Endothelial cell of umbilical vein (primary cell): ENCODE measurements around the gene ITM2C.

ENCODE experiments used
- POLR2A ChIP-seq: IDR thresholded peaks from 2 replicates; pipeline ENCODE4 v1.6.1; 2012; ENCODE audit warnings: low read depth, mild to moderate bottlenecking, control low read depth, low read length
- POLR2AphosphoS5 ChIP-seq: IDR thresholded peaks from 2 replicates; pipeline ENCODE4 v1.6.1; 2012; ENCODE audit warnings: low read depth, mild to moderate bottlenecking, control low read depth, low read length, moderate library complexity; ENCODE audit not compliant: insufficient read depth
- TF ChIP-seq, protein P1 (sequence below), 2 donors: IDR thresholded peaks; 1 replicate in 1 of 2; 2 replicates in 1 of 2; pipeline ENCODE4 v1.5.1; 2011; ENCODE audit warnings: low read length in 2 of 2, mild to moderate bottlenecking in 2 of 2, moderate library complexity in 2 of 2, control low read depth in 1 of 2, inconsistent platforms in 1 of 2, low read depth in 1 of 2; ENCODE audit not compliant: insufficient read depth in 1 of 2; ENCODE audit errors: extremely low read depth in 1 of 2
- TF ChIP-seq, protein P2 (sequence below): IDR thresholded peaks from 2 replicates; pipeline ENCODE4 v1.6.1; 2011; ENCODE audit not compliant: insufficient read depth, insufficient read length

DNA sequence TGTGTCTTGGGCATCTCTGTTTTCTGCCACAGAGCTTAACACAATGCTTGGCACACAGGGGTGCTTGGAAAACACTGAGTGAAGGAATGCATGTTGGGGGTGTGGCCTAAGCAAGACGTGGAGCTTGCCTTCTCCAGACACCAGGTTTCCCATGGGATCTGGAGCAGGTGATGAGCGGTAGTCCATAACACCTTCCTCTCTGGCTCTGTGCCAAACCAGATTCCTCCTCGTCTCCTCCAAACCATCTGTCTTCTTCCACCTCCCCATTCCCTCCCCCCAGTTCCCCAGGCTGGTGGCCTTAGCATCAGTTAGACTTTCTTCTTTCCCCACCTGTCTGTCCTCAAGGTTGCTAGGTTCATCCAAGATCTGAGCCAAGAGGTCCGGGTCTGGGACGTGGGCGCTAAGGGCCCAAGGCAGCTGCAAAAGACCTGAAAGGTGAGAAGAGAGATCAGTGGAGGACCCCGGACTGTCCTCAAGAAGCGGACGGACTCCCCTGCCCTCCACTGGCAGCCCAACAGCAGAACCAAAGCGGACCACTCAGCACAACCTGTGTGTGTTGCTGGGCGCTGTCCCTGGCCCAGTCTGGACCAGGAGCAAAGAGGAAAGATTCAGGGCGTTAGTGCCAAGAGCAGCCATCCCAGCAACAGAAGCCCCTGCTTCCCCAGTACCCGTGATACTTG, 1.2 kb upstream of the ITM2C start:
- TF ChIP-seq, protein P1, sequence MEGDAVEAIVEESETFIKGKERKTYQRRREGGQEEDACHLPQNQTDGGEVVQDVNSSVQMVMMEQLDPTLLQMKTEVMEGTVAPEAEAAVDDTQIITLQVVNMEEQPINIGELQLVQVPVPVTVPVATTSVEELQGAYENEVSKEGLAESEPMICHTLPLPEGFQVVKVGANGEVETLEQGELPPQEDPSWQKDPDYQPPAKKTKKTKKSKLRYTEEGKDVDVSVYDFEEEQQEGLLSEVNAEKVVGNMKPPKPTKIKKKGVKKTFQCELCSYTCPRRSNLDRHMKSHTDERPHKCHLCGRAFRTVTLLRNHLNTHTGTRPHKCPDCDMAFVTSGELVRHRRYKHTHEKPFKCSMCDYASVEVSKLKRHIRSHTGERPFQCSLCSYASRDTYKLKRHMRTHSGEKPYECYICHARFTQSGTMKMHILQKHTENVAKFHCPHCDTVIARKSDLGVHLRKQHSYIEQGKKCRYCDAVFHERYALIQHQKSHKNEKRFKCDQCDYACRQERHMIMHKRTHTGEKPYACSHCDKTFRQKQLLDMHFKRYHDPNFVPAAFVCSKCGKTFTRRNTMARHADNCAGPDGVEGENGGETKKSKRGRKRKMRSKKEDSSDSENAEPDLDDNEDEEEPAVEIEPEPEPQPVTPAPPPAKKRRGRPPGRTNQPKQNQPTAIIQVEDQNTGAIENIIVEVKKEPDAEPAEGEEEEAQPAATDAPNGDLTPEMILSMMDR (IDR thresholded peaks at IDR 0.05; ENCODE audit: extremely low read depth in 1 of 2, insufficient read depth in 1 of 2, low read depth in 1 of 2, low read length in 2 of 2), result no peak
- TF ChIP-seq POLR2A, result no peak
- TF ChIP-seq POLR2AphosphoS5, result no peak
- TF ChIP-seq, protein P2, sequence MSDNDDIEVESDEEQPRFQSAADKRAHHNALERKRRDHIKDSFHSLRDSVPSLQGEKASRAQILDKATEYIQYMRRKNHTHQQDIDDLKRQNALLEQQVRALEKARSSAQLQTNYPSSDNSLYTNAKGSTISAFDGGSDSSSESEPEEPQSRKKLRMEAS, result no peak
